H1 (cell line): ENCODE results near the gene NOTCH2. TPM values are rescaled to one million over a fixed set of nuclear protein-coding genes. Genes with fewer than 3 reads are reported as not detected.

ENCODE experiments used
- CTCF ChIA-PET: fragments of 300-600 bp; sonication (Branson Sonifier 250); formaldehyde crosslinking; loops from one replicate; lab custom pipeline; 2021; ENCODE audit not compliant: partially characterized antibody; lab: Charles Lee
- POLR2A ChIA-PET: fragments of 300-600 bp; sonication (Branson Sonifier 250); formaldehyde crosslinking; loops from one replicate; lab custom pipeline; 2021; ENCODE audit warnings: inconsistent platforms; ENCODE audit not compliant: partially characterized antibody; lab: Charles Lee
- DNase-seq, 2 experiments: peaks; one replicate each; pipeline versions ENCODE4 v3.0.0 to v3.0.0-alpha.2; 2010 to 2022; ENCODE audit warnings: low spot score in 2 of 2, low read depth in 1 of 2, mixed read lengths in 1 of 2
- FAIRE-seq: peaks from 2 replicates; lab custom pipeline; 2011; peaks lifted over from hg19 to GRCh38; lab: Jason Lieb, UNC
- H2AFZ ChIP-seq: 2 replicates; pipeline ENCODE4 v1.8.1; 2012; ENCODE audit warnings: low read length, inconsistent platforms
- H2AK5ac ChIP-seq: 2 replicates; pipeline ENCODE4 v1.6.1; 2013; ENCODE audit warnings: low read depth, low read length
- H2BK120ac ChIP-seq: replicated peaks from 2 replicates; pipeline ENCODE3; 2013; ENCODE audit warnings: low read depth, low read length, inconsistent platforms
- H2BK12ac ChIP-seq: 2 replicates; pipeline ENCODE4 v1.6.1; 2013; ENCODE audit warnings: low read depth, low read length
- H2BK15ac ChIP-seq: 2 replicates; pipeline ENCODE4 v1.6.1; 2013; ENCODE audit warnings: low read length
- H2BK20ac ChIP-seq: 2 replicates; pipeline ENCODE4 v1.6.1; 2013; ENCODE audit warnings: low read length
- H2BK5ac ChIP-seq: 2 replicates; pipeline ENCODE4 v1.6.1; 2013; ENCODE audit warnings: low read depth, low read length
- H3K14ac ChIP-seq: 2 replicates; pipeline ENCODE4 v1.6.1; 2013; ENCODE audit warnings: inconsistent platforms; ENCODE audit not compliant: insufficient read length
- H3K18ac ChIP-seq: 2 replicates; pipeline ENCODE4 v1.6.1; 2013; ENCODE audit warnings: low read length; ENCODE audit errors: extremely low read depth
- H3K23ac ChIP-seq: 2 replicates; pipeline ENCODE4 v1.6.1; 2013; ENCODE audit warnings: inconsistent platforms; ENCODE audit not compliant: insufficient read length
- H3K23me2 ChIP-seq: 2 replicates; pipeline ENCODE4 v1.6.1; 2013; ENCODE audit warnings: low read depth, low read length
- H3K27ac ChIP-seq: 2 replicates; pipeline ENCODE4 v1.6.1; 2011; ENCODE audit warnings: low read depth, low read length, inconsistent platforms
- H3K27me3 ChIP-seq, 4 experiments: replicated peaks in 1 of 4; 1 replicate in 1 of 4; 2 replicates in 3 of 4; pipeline versions ENCODE4 v1.6.1 to v1.8.1; 2011 to 2013; ENCODE audit warnings: low read length in 3 of 4, mild to moderate bottlenecking in 3 of 4, inconsistent platforms in 2 of 4, mixed read lengths in 2 of 4, moderate library complexity in 1 of 4; ENCODE audit not compliant: control insufficient read depth in 3 of 4, insufficient read depth in 3 of 4; ENCODE audit errors: extremely low read depth in 1 of 4
- H3K36me3 ChIP-seq, 4 experiments: 2 replicates each; pipeline versions ENCODE4 v1.6.1 to v1.8.1; 2011 to 2013; ENCODE audit warnings: mild to moderate bottlenecking in 4 of 4, low read length in 3 of 4, moderate library complexity in 2 of 4, control low read depth in 1 of 4, inconsistent platforms in 1 of 4; ENCODE audit not compliant: insufficient read depth in 4 of 4, control insufficient read depth in 2 of 4
- H3K4ac ChIP-seq: replicated peaks from 2 replicates; pipeline ENCODE3; 2013; ENCODE audit warnings: low read length, low read depth, mixed read lengths, inconsistent platforms; ENCODE audit not compliant: insufficient read length
- H3K4me1 ChIP-seq, 4 experiments: replicated peaks in 1 of 4; 1 replicate in 1 of 4; 2 replicates in 3 of 4; pipeline versions ENCODE4 v1.6.1 to v1.8.1; 2011 to 2013; ENCODE audit warnings: low read length in 3 of 4, inconsistent platforms in 2 of 4, mixed read lengths in 1 of 4; ENCODE audit not compliant: insufficient read depth in 4 of 4, control insufficient read depth in 3 of 4
- H3K4me2 ChIP-seq, 2 experiments: 2 replicates each; pipeline versions ENCODE4 v1.6.1 to v1.8.1; 2011 to 2013; ENCODE audit warnings: low read depth in 2 of 2, low read length in 2 of 2, control low read depth in 1 of 2, inconsistent platforms in 1 of 2, mild to moderate bottlenecking in 1 of 2; ENCODE audit not compliant: insufficient read depth in 1 of 2
- H3K4me3 ChIP-seq, 4 experiments: fragments of 200-600, 300-600 bp in 1 of 4; sonication (generic), shearing (Covaris generic), sonication (Bioruptor Twin) in 1 of 4; 2 replicates each; pipeline versions ENCODE4 v1.5.1 to v1.8.1; 2011 to 2016; ENCODE audit warnings: low read length in 4 of 4, low read depth in 3 of 4, control low read depth in 2 of 4, inconsistent platforms in 2 of 4, mild to moderate bottlenecking in 2 of 4, mixed read lengths in 1 of 4, moderate library complexity in 1 of 4; ENCODE audit not compliant: insufficient read depth in 2 of 4; ENCODE audit errors: extremely low read depth in 1 of 4
- H3K56ac ChIP-seq: replicated peaks from 2 replicates; pipeline ENCODE3; 2013; ENCODE audit warnings: low read depth, mild to moderate bottlenecking, mixed read lengths, low read length, inconsistent platforms; ENCODE audit not compliant: insufficient read length
- H3K79me1 ChIP-seq: 2 replicates; pipeline ENCODE4 v1.6.1; 2013; ENCODE audit warnings: low read depth, low read length, control low read depth
- H3K79me2 ChIP-seq, 2 experiments: 2 replicates each; pipeline versions ENCODE4 v1.6.1 to v1.8.1; 2012 to 2013; ENCODE audit warnings: low read length in 2 of 2, mild to moderate bottlenecking in 2 of 2, inconsistent platforms in 1 of 2; ENCODE audit not compliant: insufficient read depth in 2 of 2, control insufficient read depth in 1 of 2
- H3K9ac ChIP-seq, 4 experiments: replicated peaks in 1 of 4; 1 replicate in 1 of 4; 2 replicates in 3 of 4; pipeline versions ENCODE4 v1.6.1 to v1.8.1; 2011 to 2013; ENCODE audit warnings: low read depth in 3 of 4, low read length in 3 of 4, control low read depth in 2 of 4, mild to moderate bottlenecking in 2 of 4, moderate library complexity in 2 of 4, inconsistent platforms in 1 of 4; ENCODE audit errors: extremely low read depth in 1 of 4
- H3K9me3 ChIP-seq, 2 experiments: 2 replicates each; pipeline versions ENCODE4 v1.6.1 to v1.8.1; 2012 to 2013; ENCODE audit warnings: mild to moderate bottlenecking in 2 of 2, moderate library complexity in 2 of 2, control low read depth in 1 of 2, inconsistent platforms in 1 of 2, low read depth in 1 of 2, low read length in 1 of 2, mixed read lengths in 1 of 2; ENCODE audit not compliant: insufficient read depth in 2 of 2
- H4K20me1 ChIP-seq, 2 experiments: replicated peaks in 1 of 2; 2 replicates each; pipeline versions ENCODE3 to v1.8.1; 2011 to 2013; ENCODE audit warnings: inconsistent platforms in 2 of 2, low read length in 2 of 2, mild to moderate bottlenecking in 1 of 2; ENCODE audit not compliant: insufficient read depth in 2 of 2, control insufficient read depth in 1 of 2
- H4K5ac ChIP-seq: 2 replicates; pipeline ENCODE4 v1.6.1; 2013; ENCODE audit warnings: low read length, low read depth, mixed read lengths, inconsistent platforms; ENCODE audit not compliant: insufficient read length
- H4K8ac ChIP-seq: 2 replicates; pipeline ENCODE4 v1.8.0; 2013; ENCODE audit warnings: mild to moderate bottlenecking, moderate library complexity, low read length, inconsistent platforms; ENCODE audit not compliant: insufficient read depth; ENCODE audit errors: extremely low read depth
- H4K91ac ChIP-seq: replicated peaks from 2 replicates; pipeline ENCODE3; 2013; ENCODE audit warnings: low read length, mixed read lengths, inconsistent platforms; ENCODE audit not compliant: insufficient read length
- BACH1 ChIP-seq: IDR thresholded peaks from 2 replicates; pipeline ENCODE4 v1.6.1; 2012; ENCODE audit warnings: low read length, improper control_type of control experiment
- BRCA1 ChIP-seq: IDR thresholded peaks from 2 replicates; pipeline ENCODE4 v1.6.1; 2012; ENCODE audit warnings: low read depth, low read length, improper control_type of control experiment
- HDAC6 ChIP-seq: IDR thresholded peaks from one replicate; pipeline ENCODE4 v1.7.1; 2012; ENCODE audit warnings: low read depth, mild to moderate bottlenecking, inconsistent platforms, low read length, moderate library complexity
- YY1 ChIP-seq: IDR thresholded peaks from 2 replicates; pipeline ENCODE4 v1.6.1; 2011; ENCODE audit warnings: low read depth, mild to moderate bottlenecking, low read length
- ZNF274 ChIP-seq: IDR thresholded peaks from 2 replicates; pipeline ENCODE4 v1.7.0; 2012; ENCODE audit warnings: low read length, borderline replicate concordance; ENCODE audit errors: extremely low read depth
- WGBS, 2 experiments: shearing (Covaris generic) in 1 of 2; methylation state at CpG; one replicate each; pipeline versions ENCODE4 v1.1.6 to v1.1.7; 2013 to 2015; ENCODE audit warnings: low lambda C conversion rate in 2 of 2, mixed read lengths in 2 of 2, inconsistent platforms in 1 of 2, low coverage in 1 of 2, missing lambda C conversion rate in 1 of 2; ENCODE audit not compliant: insufficient replicate concordance in 2 of 2, insufficient coverage in 1 of 2, insufficient read length in 1 of 2; ENCODE audit errors: extremely low coverage in 1 of 2, missing lambda C conversion rate in 1 of 2; 5-methylcytosine and 5-hydroxymethylcytosine counted together
- polyA plus RNA-seq, 7 experiments: library from polyadenylated mRNA; depleted of rRNA in 3 of 7; stranded (reverse) in 5 of 7; unstranded in 2 of 7; fragments of >200 nt in 5 of 7; fragments of 200-250 nt in 2 of 7; gene quantifications; 1 replicate in 5 of 7; 2 replicates in 1 of 7; 4 replicates in 1 of 7; pipeline versions ENCODE4 v1.2.1 to v1.2.3, GENCODE V29; 2011 to 2013; ENCODE audit warnings: missing spikeins in 2 of 7, mixed read lengths in 2 of 7
- total RNA-seq: library from RNA; stranded (reverse); fragmentation: NEBNext Ultra II Directional; extraction: Animal tissue kit (Norgen Biotek cat#: 25700); gene quantifications from 2 replicates; pipeline ENCODE4 v1.2.1, GENCODE V29; 2021

NOTCH2 gene
- total and polyA plus RNA-seq, 2 of the 8 experiments (the other 6 are each of a cell fraction or from before 2014, with no cell fraction given): 17.7 to 63.0 TPM

DNA sequence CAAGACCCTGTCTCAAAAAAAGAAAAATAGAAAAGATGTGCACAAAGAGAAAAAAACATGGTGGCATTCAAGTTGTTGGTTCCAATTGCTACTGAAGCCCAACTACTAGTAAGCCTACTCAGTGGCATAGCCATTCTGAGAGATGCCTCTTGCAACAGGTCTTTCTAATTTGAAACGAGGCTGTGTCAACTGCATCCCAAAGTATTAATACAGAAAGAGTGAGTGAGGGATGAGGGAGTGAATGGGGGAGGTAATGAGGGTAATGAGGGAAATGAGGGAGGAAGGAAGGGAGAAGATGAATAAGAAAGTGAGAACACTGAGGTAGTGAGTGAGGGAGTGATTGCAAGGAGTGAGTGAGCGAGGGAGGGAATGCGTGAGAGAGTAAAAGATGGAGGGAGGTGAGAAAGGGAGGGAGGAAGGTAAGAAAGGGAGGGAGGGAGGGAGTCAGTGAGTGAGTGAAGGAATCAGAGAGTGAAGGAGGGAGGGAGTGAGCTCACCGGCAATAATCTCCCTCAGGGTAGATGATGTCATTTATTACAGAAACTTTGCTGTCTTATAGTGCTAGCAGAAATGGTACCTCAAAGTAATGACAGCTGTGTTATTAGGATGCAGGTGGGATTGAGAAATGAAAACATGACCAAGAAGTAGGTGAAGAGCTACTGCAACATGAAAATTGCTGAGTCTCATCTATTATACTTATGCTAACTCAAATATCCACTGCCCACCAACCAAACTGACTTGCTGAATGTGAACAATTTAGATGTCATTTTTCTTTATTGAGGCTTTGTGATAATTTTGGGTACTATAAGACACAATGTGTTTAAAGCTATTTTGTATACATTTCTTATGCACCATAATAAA is 97.5 kb downstream of the NOTCH2 start:
- ChIA-PET CTCF (no interaction called here), POLR2A (no interaction called here)
- no peak overlapping the region for H3K23ac ChIP-seq
- no peak overlapping the region for H2BK15ac ChIP-seq
- no peak overlapping the region for H3K4ac ChIP-seq
- H3K79me1 ChIP-seq: no peaks in the 10 kb centered on the region; the same call in 1 of the 2 replicates
- H4K91ac ChIP-seq: no peak overlapping the region
- H2BK120ac ChIP-seq: no peak overlapping the region
- no peak overlapping the region for H4K8ac ChIP-seq
- H3K4me1 ChIP-seq: no peaks in the 10 kb centered on the region
- H3K27me3 ChIP-seq: no peaks in the 10 kb centered on the region
- 94 to 100% methylated on average over 2 to 3 of the region's 4 CpGs for WGBS, 2 experiments
- no peak for DNase-seq
- H3K36me3 ChIP-seq: peaks cover 3 to 9% (median 5%) of the 10 kb centered on the region in 4 experiments; a peak in 3 of 8 replicates
- H2BK20ac ChIP-seq: no peak overlapping the region
- no peak overlapping the region for H4K5ac ChIP-seq
- no peak overlapping the region for H2BK12ac ChIP-seq
- H3K27ac ChIP-seq: no peak overlapping the region
- no peak overlapping the region for H3K4me3 ChIP-seq
- no peak for FAIRE-seq
- no peak overlapping the region for H3K4me2 ChIP-seq
- no peak overlapping the region for H2AK5ac ChIP-seq
- H4K20me1 ChIP-seq: peaks cover 3% of the 10 kb centered on the region in 2 experiments
- no peaks in the 10 kb centered on the region for H3K79me2 ChIP-seq
- H3K56ac ChIP-seq: no peak overlapping the region
- no peaks in the 10 kb centered on the region for H3K23me2 ChIP-seq
- H3K9me3 ChIP-seq: no peaks in the 10 kb centered on the region
- no peak overlapping the region for H3K9ac ChIP-seq
- no peak overlapping the region for H2AFZ ChIP-seq
- H2BK5ac ChIP-seq: no peak overlapping the region
- H3K18ac ChIP-seq: no peak overlapping the region
- H3K14ac ChIP-seq: no peak overlapping the region
- TF ChIP-seq HDAC6 (no peak), ZNF274 (no peak), BRCA1 (no peak), BACH1 (no peak), YY1 (no peak)
